Neural progenitor cell (in vitro differentiated cells): ENCODE results near the gene CCNG2. TPM values are rescaled to one million over a fixed set of nuclear protein-coding genes. Genes with fewer than 3 reads are reported as not detected.
"Not testable (repeated sequence)": the region's sequence is repeated elsewhere in the genome, so short reads cannot be mapped to it uniquely, and the experiment has no call there.

Experiments used
- DNase-seq: peaks from one replicate; pipeline ENCODE4 v3.0.0-alpha.2; 2016; ENCODE audit warnings: low spot score
- H2AFZ ChIP-seq: fragments of 200-600 bp; sonication (generic); replicated peaks from 2 replicates; pipeline ENCODE4 v1.6.1; 2016; ENCODE audit warnings: antibody characterized with exemption
- H3F3A ChIP-seq: fragments of 200-600 bp; sonication (generic); 2 replicates; pipeline ENCODE4 v1.6.1; 2016; ENCODE audit warnings: antibody characterized with exemption, low read depth
- H3K27ac ChIP-seq: fragments of 200-600 bp; sonication (generic); 2 replicates; pipeline ENCODE4 v1.5.1; 2016; ENCODE audit warnings: mild to moderate bottlenecking
- H3K27me3 ChIP-seq: fragments of 200-600 bp; sonication (generic); 2 replicates; pipeline ENCODE4 v1.6.1; 2016; ENCODE audit warnings: mild to moderate bottlenecking, moderate library complexity
- H3K36me3 ChIP-seq: fragments of 200-600 bp; sonication (generic); 2 replicates; pipeline ENCODE4 v1.5.1; 2016
- H3K4me1 ChIP-seq: fragments of 200-600 bp; sonication (generic); 2 replicates; pipeline ENCODE4 v1.6.1; 2016; ENCODE audit warnings: mixed run types
- H3K4me2 ChIP-seq: fragments of 200-600 bp; sonication (generic); 2 replicates; pipeline ENCODE4 v1.6.1; 2016
- H3K4me3 ChIP-seq: fragments of 200-600 bp; sonication (generic); 2 replicates; pipeline ENCODE4 v1.5.1; 2016
- H3K79me2 ChIP-seq: fragments of 200-600 bp; sonication (generic); 2 replicates; pipeline ENCODE4 v1.6.1; 2016; ENCODE audit warnings: low read depth
- H3K9ac ChIP-seq: fragments of 200-600 bp; sonication (generic); 2 replicates; pipeline ENCODE4 v1.6.1; 2016
- H3K9me3 ChIP-seq: fragments of 200-600 bp; sonication (generic); 2 replicates; pipeline ENCODE4 v1.5.1; 2016; ENCODE audit warnings: low read depth
- H4K20me1 ChIP-seq: fragments of 200-600 bp; sonication (generic); 2 replicates; pipeline ENCODE4 v1.6.1; 2016; ENCODE audit warnings: low read depth
- H3K27ac Mint-ChIP-seq: 3 replicates; pipeline ENCODE4 v1.8.0; 2021; ENCODE audit warnings: mixed read lengths
- H3K27me3 Mint-ChIP-seq: 2 replicates; pipeline ENCODE4 v1.8.0; 2022; ENCODE audit warnings: low read depth, mild to moderate bottlenecking, inconsistent platforms, moderate library complexity, mixed read lengths; ENCODE audit not compliant: insufficient read depth
- H3K36me3 Mint-ChIP-seq: 3 replicates; pipeline ENCODE4 v1.8.0; 2021; ENCODE audit warnings: mixed read lengths
- H3K4me1 Mint-ChIP-seq: 3 replicates; pipeline ENCODE4 v1.8.0; 2021; ENCODE audit warnings: mixed read lengths
- H3K4me3 Mint-ChIP-seq: 3 replicates; pipeline ENCODE4 v1.8.0; 2021; ENCODE audit warnings: mild to moderate bottlenecking, moderate library complexity, mixed read lengths
- H3K9me3 Mint-ChIP-seq: 3 replicates; pipeline ENCODE4 v1.8.0; 2020; ENCODE audit warnings: mixed read lengths
- CTCF ChIP-seq: fragments of 200-600 bp; sonication (generic); IDR thresholded peaks from 2 replicates; pipeline ENCODE4 v1.5.1; 2017; ENCODE audit warnings: antibody characterized with exemption, mild to moderate bottlenecking
- EZH2 ChIP-seq: fragments of 200-600 bp; sonication (generic); IDR thresholded peaks from 2 replicates; pipeline ENCODE4 v1.6.1; 2017; ENCODE audit warnings: antibody characterized with exemption, mild to moderate bottlenecking, moderate library complexity
- EZH2phosphoT487 ChIP-seq: fragments of 200-600 bp; sonication (generic); IDR thresholded peaks from 2 replicates; pipeline ENCODE4 v1.6.1; 2017; ENCODE audit warnings: antibody characterized with exemption
- total RNA-seq: library from RNA; depleted of rRNA; stranded (reverse); fragments of >200 nt; gene quantifications from 2 replicates; pipeline ENCODE4 v1.2.3, GENCODE V29; 2015; ENCODE audit warnings: low replicate concordance

CCNG2 gene
- total RNA-seq, 1 donor from 2014 or later, result 366 TPM

- H3K79me2 ChIP-seq, result no peaks in the 10 kb centered on the region
- peaks cover 5% of the 10 kb centered on the region for H3K9me3 ChIP-seq
- H3K27me3 Mint-ChIP-seq, result no peaks in the 10 kb centered on the region
- H3K4me1 Mint-ChIP-seq, result peaks cover 2% of the 10 kb centered on the region
- peaks cover 12% of the 10 kb centered on the region for H3K9me3 Mint-ChIP-seq
- DNase-seq, result no peak
- H3F3A ChIP-seq, result no peaks in the 10 kb centered on the region
- no peaks in the 10 kb centered on the region for H3K27me3 ChIP-seq
- no peak overlapping the region for H3K4me3 Mint-ChIP-seq
- no peak overlapping the region for H3K4me3 ChIP-seq
- peak overlapping the region; percentile 61 for H3K27ac Mint-ChIP-seq
- H3K36me3 Mint-ChIP-seq, result no peaks in the 10 kb centered on the region
- no peaks in the 10 kb centered on the region for H3K36me3 ChIP-seq
- peak overlapping the region; percentile 98 for H2AFZ ChIP-seq
- no peak for TF ChIP-seq CTCF
- TF ChIP-seq EZH2, result no peak
- TF ChIP-seq EZH2phosphoT487, result no peak
- no peak overlapping the region for H3K27ac ChIP-seq
- H4K20me1 ChIP-seq, result no peaks in the 10 kb centered on the region
- H3K9ac ChIP-seq, result no peak overlapping the region
- no peaks in the 10 kb centered on the region for H3K4me1 ChIP-seq
- H3K4me2 ChIP-seq, result peak overlapping the region; percentile 13
These were observed 29.0 kb upstream of the CCNG2 start for GRCh38 chr4:77127837-77128621.

GRCh38 chr4:77132652-77133312 is 24.2 kb upstream of the CCNG2 start:
- no peaks in the 10 kb centered on the region for H3K27me3 Mint-ChIP-seq
- no peak overlapping the region for H2AFZ ChIP-seq
- no peak overlapping the region for H3K4me3 ChIP-seq
- DNase-seq, result no peak
- no peak overlapping the region for H3K4me3 Mint-ChIP-seq
- H3K4me1 Mint-ChIP-seq, result peaks cover 2% of the 10 kb centered on the region
- H3K79me2 ChIP-seq, result no peaks in the 10 kb centered on the region
- no peak overlapping the region for H3K9ac ChIP-seq
- no peak overlapping the region for H3K4me2 ChIP-seq
- peaks cover 5% of the 10 kb centered on the region for H3K9me3 ChIP-seq
- H4K20me1 ChIP-seq, result no peaks in the 10 kb centered on the region
- TF ChIP-seq EZH2 (no peak), CTCF (no peak), EZH2phosphoT487 (no peak)
- no peak overlapping the region for H3K27ac ChIP-seq
- no peaks in the 10 kb centered on the region for H3K4me1 ChIP-seq
- H3F3A ChIP-seq, result no peaks in the 10 kb centered on the region
- H3K27me3 ChIP-seq, result no peaks in the 10 kb centered on the region
- peaks cover 12% of the 10 kb centered on the region for H3K9me3 Mint-ChIP-seq
- H3K27ac Mint-ChIP-seq, result no peak overlapping the region
- H3K36me3 ChIP-seq, result no peaks in the 10 kb centered on the region
- H3K36me3 Mint-ChIP-seq, result no peaks in the 10 kb centered on the region

- H3K36me3 ChIP-seq, H3K4me1 Mint-ChIP-seq, H3K79me2 ChIP-seq, H3K9me3 ChIP-seq, DNase-seq, H3K27me3 Mint-ChIP-seq, H3K9ac ChIP-seq, H3K4me1 ChIP-seq, H2AFZ ChIP-seq, H3K27me3 ChIP-seq, H3K4me3 Mint-ChIP-seq, H3K9me3 Mint-ChIP-seq, H3K27ac Mint-ChIP-seq, H4K20me1 ChIP-seq, H3K4me2 ChIP-seq, H3F3A ChIP-seq, H3K36me3 Mint-ChIP-seq, H3K4me3 ChIP-seq, H3K27ac ChIP-seq: not testable (repeated sequence)
These were observed 19.6 kb upstream of the CCNG2 start for GRCh38 chr4:77137448-77137847.
